B cell (primary cell): ENCODE data around the gene TTC24. TPM values are rescaled to one million over a fixed set of nuclear protein-coding genes. Genes with fewer than 3 reads are reported as not detected.

Experiments
- ATAC-seq: fragments of 200-7000 bp; cut with Tn5 transposase; one replicate; pipeline ENCODE4 v1.10.0; 2021; ENCODE audit warnings: low read depth, mild to moderate bottlenecking, moderate number of reproducible peaks, moderate library complexity
- CTCF ChIA-PET: fragments of 350-600 bp; sonication (Branson Sonifier 250); formaldehyde crosslinking; loops from one replicate; lab custom pipeline; 2021; ENCODE audit warnings: antibody characterized with exemption, inconsistent platforms; lab: Charles Lee
- POLR2A ChIA-PET: fragments of 350-600 bp; sonication (Branson Sonifier 250); formaldehyde crosslinking; loops from one replicate; lab custom pipeline; 2021; ENCODE audit warnings: antibody characterized with exemption; lab: Charles Lee
- DNase-seq: peaks from one replicate; pipeline ENCODE4 v3.0.0; 2013
- H2AFZ ChIP-seq: 2 replicates; pipeline ENCODE4 v1.6.1; 2012; ENCODE audit warnings: mild to moderate bottlenecking, low read depth, low read length; ENCODE audit not compliant: insufficient read depth, poor library complexity, severe bottlenecking
- H3K27ac ChIP-seq, 2 donors: 1 replicate in 1 of 2; 2 replicates in 1 of 2; pipeline ENCODE4 v1.5.1; 2012 to 2013; ENCODE audit warnings: low read length in 2 of 2, mild to moderate bottlenecking in 2 of 2, moderate library complexity in 1 of 2
- H3K27me3 ChIP-seq, 4 experiments: fragments of 200-600 bp in 1 of 4; sonication (generic) in 1 of 4; replicated peaks in 1 of 4; 1 replicate in 2 of 4; 2 replicates in 2 of 4; pipeline versions ENCODE4 v1.6.1 to v1.7.0; 2013 to 2016; ENCODE audit warnings: low read length in 3 of 4, mild to moderate bottlenecking in 2 of 4, mixed read lengths in 1 of 4, moderate library complexity in 1 of 4; ENCODE audit not compliant: insufficient read depth in 4 of 4, control insufficient read depth in 3 of 4; ENCODE audit errors: control extremely low read depth in 1 of 4
- H3K36me3 ChIP-seq, 2 experiments: replicated peaks in 1 of 2; 1 replicate in 1 of 2; 2 replicates in 1 of 2; pipeline versions ENCODE4 v1.6.1 to v1.7.1; 2013; ENCODE audit warnings: low read length in 1 of 2; ENCODE audit not compliant: insufficient read depth in 2 of 2, control insufficient read depth in 1 of 2; ENCODE audit errors: control extremely low read depth in 1 of 2, extremely low read depth in 1 of 2
- H3K4me1 ChIP-seq, 2 donors: fragments of 200-600 bp in 1 of 2; sonication (generic) in 1 of 2; 1 replicate in 1 of 2; 2 replicates in 1 of 2; pipeline versions ENCODE4 v1.5.1 to v1.6.1; 2013 to 2017; ENCODE audit warnings: low read length in 2 of 2; ENCODE audit not compliant: control insufficient read depth in 2 of 2, insufficient read depth in 2 of 2
- H3K4me2 ChIP-seq: replicated peaks from 2 replicates; pipeline ENCODE3; 2012; ENCODE audit warnings: mild to moderate bottlenecking, low read depth, low read length; ENCODE audit not compliant: poor library complexity, severe bottlenecking
- H3K4me3 ChIP-seq, 5 experiments: fragments of 200-600 bp in 1 of 5; sonication (generic) in 1 of 5; 1 replicate in 3 of 5; 2 replicates in 2 of 5; pipeline versions ENCODE4 v1.5.1 to v1.7.0; 2011 to 2016; ENCODE audit warnings: low read length in 4 of 5, mild to moderate bottlenecking in 4 of 5, low read depth in 2 of 5, control low read depth in 1 of 5, moderate library complexity in 1 of 5; ENCODE audit not compliant: insufficient read depth in 1 of 5; ENCODE audit errors: control extremely low read depth in 1 of 5, extremely low read depth in 1 of 5
- H3K79me2 ChIP-seq: fragments of 200-600 bp; sonication (generic); one replicate; pipeline ENCODE4 v1.6.0; 2016; ENCODE audit warnings: low read length; ENCODE audit not compliant: control insufficient read depth, insufficient read depth
- H3K9ac ChIP-seq: fragments of 200-600 bp; sonication (generic); 2 replicates; pipeline ENCODE4 v1.6.1; 2017; ENCODE audit warnings: mild to moderate bottlenecking, low read length, moderate library complexity
- H3K9me3 ChIP-seq, 3 donors: one replicate each; pipeline versions ENCODE4 v1.6.1 to v1.7.1; 2013; ENCODE audit warnings: low read length in 2 of 3; ENCODE audit not compliant: control insufficient read depth in 2 of 3, insufficient read depth in 1 of 3; ENCODE audit errors: control extremely low read depth in 1 of 3
- H4K20me1 ChIP-seq: 2 replicates; pipeline ENCODE4 v1.6.0; 2012; ENCODE audit warnings: mild to moderate bottlenecking, low read length; ENCODE audit not compliant: insufficient read depth, control insufficient read depth, poor library complexity, severe bottlenecking
- H3K27ac Mint-ChIP-seq: one replicate; pipeline ENCODE4 v1.8.0; 2021; ENCODE audit warnings: mixed read lengths
- H3K27me3 Mint-ChIP-seq: one replicate; pipeline ENCODE4 v1.8.0; 2021; ENCODE audit warnings: mixed read lengths
- H3K4me1 Mint-ChIP-seq: one replicate; pipeline ENCODE4 v1.8.0; 2021; ENCODE audit warnings: mixed read lengths
- H3K4me3 Mint-ChIP-seq: one replicate; pipeline ENCODE4 v1.8.0; 2021; ENCODE audit warnings: mixed read lengths
- H3K9me3 Mint-ChIP-seq: one replicate; pipeline ENCODE4 v1.8.0; 2022; ENCODE audit warnings: mixed read lengths; ENCODE audit not compliant: insufficient read depth
- CTCF ChIP-seq: fragments of 200-600 bp; IDR thresholded peaks from one replicate; pipeline ENCODE4 v1.8.0; 2022; ENCODE audit warnings: antibody characterized with exemption, mild to moderate bottlenecking
- EZH2 ChIP-seq: IDR thresholded peaks from 2 replicates; pipeline ENCODE4 v1.6.1; 2012; ENCODE audit warnings: borderline replicate concordance, low read depth, mild to moderate bottlenecking, moderate library complexity, low read length; ENCODE audit not compliant: insufficient read depth, poor library complexity, severe bottlenecking
- WGBS: methylation state at CpG from one replicate; pipeline ENCODE4 v1.1.5; 2013; ENCODE audit warnings: missing lambda C conversion rate; ENCODE audit not compliant: insufficient coverage; 5-methylcytosine and 5-hydroxymethylcytosine counted together
- intact Hi-C: fragments of 100-400 bp; cut with micrococcal nuclease; formaldehyde crosslinking; loops from one replicate; pipeline ENCODE4 v1.10.0; 2022
- polyA plus RNA-seq: library from polyadenylated mRNA; depleted of rRNA; stranded (reverse); fragments of >200 nt; gene quantifications from 2 replicates; pipeline ENCODE4 v1.2.3, GENCODE V29; 2012
- total RNA-seq, 2 donors: library from RNA; stranded (reverse); fragments of 120-200 nt in 1 of 2; gene quantifications; 1 replicate in 1 of 2; 2 replicates in 1 of 2; pipeline versions ENCODE4 v1.2.3 to v1.2.4, GENCODE V29; 2013 to 2022

Gene TTC24
- total and polyA plus RNA-seq, 2 donors (not counting 1 experiment from before 2014, with no cell fraction given): 24.3 to 29.8 TPM

GRCh38 chr1:156592910-156593660 lies 13.6 kb downstream of the TTC24 start:
- ATAC-seq (no peak), DNase-seq (no peak)
- Histone ChIP-seq H3K36me3 (peaks cover 0 to 40% of the 10 kb centered on the region in 2 experiments), H2AFZ (no peak overlapping the region), H3K9me3 (no peaks in the 10 kb centered on the region), H3K79me2 (peaks cover 10% of the 10 kb centered on the region), H3K9ac (no peak overlapping the region), H4K20me1 (peaks cover 8% of the 10 kb centered on the region), H3K4me2 (peak overlapping the region; percentile 98), H3K4me3 (no peak overlapping the region), H3K27me3 (no peaks in the 10 kb centered on the region), H3K27ac (peak overlapping the region in 1 of 2 donors; percentile 88), H3K4me1 (peaks cover 18 to 22% of the 10 kb centered on the region in 2 donors)
- TF ChIP-seq EZH2 (no peak), CTCF (no peak)
- no peaks in the 10 kb centered on the region for H3K9me3 Mint-ChIP-seq
- ChIA-PET CTCF (interaction anchor here (0.6 to 10.9 kb wide), 10 partner anchors 11 to 207 kb away, joined by 3 to 80 read pairs (median 6); partner anchors contain the start of gene GPATCH4), POLR2A (interaction anchor here (1.0 to 1.8 kb wide), 2 partner anchors 8 to 136 kb away, joined by 3 to 8 read pairs; partner anchors contain the start of gene GPATCH4)
- intact Hi-C loops: no loop called here
- H3K27ac Mint-ChIP-seq: peak overlapping the region; percentile 87
- no peaks in the 10 kb centered on the region for H3K27me3 Mint-ChIP-seq
- H3K4me3 Mint-ChIP-seq: peak overlapping the region; percentile 93
- WGBS: 89% methylated on average over 4 of the region's 8 CpGs
- peaks cover 25% of the 10 kb centered on the region for H3K4me1 Mint-ChIP-seq

GRCh38 chr1:156593661-156593989 lies 14.1 kb downstream of the TTC24 start:
- no peaks in the 10 kb centered on the region for H3K27me3 Mint-ChIP-seq
- POLR2A ChIA-PET: interaction anchor here (1.0 to 1.3 kb wide), 2 partner anchors 11 to 136 kb away, joined by 3 read pairs; no protein-coding TSS in a partner anchor
- whole genome bisulfite sequencing: no CpG with 5 or more reads among the region's 8 CpGs
- Histone ChIP-seq H2AFZ (no peak overlapping the region), H3K4me2 (no peak overlapping the region), H3K27ac (no peak overlapping the region), H3K9ac (no peak overlapping the region), H3K4me3 (no peak overlapping the region), H3K79me2 (peaks cover 10% of the 10 kb centered on the region), H3K27me3 (no peaks in the 10 kb centered on the region), H3K36me3 (peaks cover 0 to 45% of the 10 kb centered on the region in 2 experiments), H3K9me3 (no peaks in the 10 kb centered on the region), H3K4me1 (peaks cover 18 to 22% of the 10 kb centered on the region in 2 donors), H4K20me1 (peaks cover 8% of the 10 kb centered on the region)
- no peak for DNase-seq
- no peaks in the 10 kb centered on the region for H3K9me3 Mint-ChIP-seq
- TF ChIP-seq CTCF: no peak
- no peak for TF ChIP-seq EZH2
- ATAC-seq: no peak
- H3K27ac Mint-ChIP-seq: no peak overlapping the region
- intact Hi-C loops: no loop called here
- CTCF ChIA-PET: interaction anchor here (0.6 to 10.9 kb wide), 9 partner anchors 10 to 208 kb away, joined by 3 to 80 read pairs (median 7); partner anchors contain the start of gene GPATCH4
- peaks cover 25% of the 10 kb centered on the region for H3K4me1 Mint-ChIP-seq
- no peak overlapping the region for H3K4me3 Mint-ChIP-seq
